GM20000 (cell line): ENCODE measurements around the gene FAM107B.

Experiments used
- DNase-seq: peaks from one replicate; pipeline ENCODE4 v3.0.0; 2012; ENCODE audit warnings: low spot score
- TF ChIP-seq, protein P1 (sequence below): IDR thresholded peaks from 2 replicates; pipeline ENCODE4 v1.5.1; 2012; ENCODE audit warnings: mild to moderate bottlenecking, control low read depth; ENCODE audit errors: extremely low read depth, missing control alignments

Gene FAM107B

GRCh38 chr10:14605231-14605925, 169.3 kb downstream of the FAM107B start:
- TF ChIP-seq, protein P1, sequence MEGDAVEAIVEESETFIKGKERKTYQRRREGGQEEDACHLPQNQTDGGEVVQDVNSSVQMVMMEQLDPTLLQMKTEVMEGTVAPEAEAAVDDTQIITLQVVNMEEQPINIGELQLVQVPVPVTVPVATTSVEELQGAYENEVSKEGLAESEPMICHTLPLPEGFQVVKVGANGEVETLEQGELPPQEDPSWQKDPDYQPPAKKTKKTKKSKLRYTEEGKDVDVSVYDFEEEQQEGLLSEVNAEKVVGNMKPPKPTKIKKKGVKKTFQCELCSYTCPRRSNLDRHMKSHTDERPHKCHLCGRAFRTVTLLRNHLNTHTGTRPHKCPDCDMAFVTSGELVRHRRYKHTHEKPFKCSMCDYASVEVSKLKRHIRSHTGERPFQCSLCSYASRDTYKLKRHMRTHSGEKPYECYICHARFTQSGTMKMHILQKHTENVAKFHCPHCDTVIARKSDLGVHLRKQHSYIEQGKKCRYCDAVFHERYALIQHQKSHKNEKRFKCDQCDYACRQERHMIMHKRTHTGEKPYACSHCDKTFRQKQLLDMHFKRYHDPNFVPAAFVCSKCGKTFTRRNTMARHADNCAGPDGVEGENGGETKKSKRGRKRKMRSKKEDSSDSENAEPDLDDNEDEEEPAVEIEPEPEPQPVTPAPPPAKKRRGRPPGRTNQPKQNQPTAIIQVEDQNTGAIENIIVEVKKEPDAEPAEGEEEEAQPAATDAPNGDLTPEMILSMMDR = no peak
- peak; percentile 73 for DNase-seq

GRCh38 chr10:14604181-14605142, 170.2 kb downstream of the FAM107B start:
- peak; percentile 91 for DNase-seq
- TF ChIP-seq, protein P1 = no peak

DNA sequence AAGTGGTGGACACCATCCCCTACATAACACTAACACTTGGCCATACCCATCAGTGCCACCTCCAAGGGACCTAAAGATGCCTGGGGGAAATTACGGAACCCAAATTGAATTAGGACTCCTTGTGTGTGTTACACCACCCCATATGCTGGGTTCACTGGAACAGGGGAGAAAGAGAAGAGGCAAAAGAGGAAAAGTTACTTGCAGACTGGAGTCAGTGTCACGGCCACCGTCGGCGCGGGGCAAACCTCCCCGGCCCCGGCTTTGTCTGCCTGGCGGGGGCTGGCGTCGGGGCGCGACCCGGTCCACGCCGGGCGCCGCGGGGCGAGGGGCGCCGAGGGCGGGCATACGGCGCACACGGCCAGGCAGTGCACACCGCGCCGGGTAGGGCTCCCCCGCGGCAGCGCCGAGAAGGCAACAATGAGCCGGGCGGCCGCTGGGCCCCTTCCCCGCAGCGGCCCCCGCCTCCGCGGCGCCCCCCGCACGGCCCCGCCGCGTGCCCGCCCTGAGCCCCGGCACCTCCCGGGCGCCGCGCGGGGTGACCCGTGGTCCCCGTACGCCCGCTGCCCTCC, 171.1 kb downstream of the FAM107B start:
- TF ChIP-seq, protein P1 = no peak
- no peak for DNase-seq

- TF ChIP-seq, protein P1 = no peak
- DNase-seq = no peak
Measured at GRCh38 chr10:14602807-14603533, 171.7 kb downstream of the FAM107B start.

DNA sequence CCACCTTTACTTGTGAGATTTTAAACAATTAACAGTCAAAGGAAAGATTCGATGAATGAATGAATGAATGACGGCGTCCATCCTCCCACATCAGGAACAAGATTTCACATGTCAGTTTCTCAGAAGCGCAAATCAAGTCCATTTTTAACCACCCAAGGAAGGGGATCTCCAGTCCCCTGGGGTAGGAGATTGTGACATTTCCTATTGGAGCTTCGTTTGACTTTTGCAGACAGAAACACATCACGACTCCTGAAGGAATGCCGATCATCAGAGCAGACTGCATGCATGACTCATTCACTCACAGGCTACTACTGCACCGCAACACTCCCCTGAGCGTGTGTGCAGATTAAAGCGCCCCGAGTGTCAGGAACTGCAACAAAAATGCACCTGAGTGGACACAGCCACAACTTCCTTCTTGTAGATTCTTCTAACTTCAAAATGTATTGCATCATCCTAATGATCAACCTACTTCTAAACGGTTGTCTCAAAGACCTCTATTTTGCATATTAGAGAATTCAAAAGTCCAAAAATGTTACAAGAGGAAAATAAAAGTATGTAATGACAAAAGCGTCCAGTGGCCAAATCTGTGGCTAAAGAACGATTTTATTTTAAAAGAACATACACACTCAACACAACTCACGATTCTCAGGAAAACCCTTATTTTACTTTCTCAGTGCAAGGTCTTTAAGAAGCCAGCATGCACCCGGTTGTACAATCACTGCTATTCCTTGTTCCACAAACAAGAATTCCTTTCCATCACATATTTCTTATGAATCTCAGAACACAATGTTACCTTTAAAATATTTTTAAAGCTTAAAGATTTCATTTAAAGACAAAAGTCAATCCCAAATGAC, 172.6 kb downstream of the FAM107B start:
- TF ChIP-seq, protein P1 = no peak
- DNase-seq = peak; percentile 71

DNA sequence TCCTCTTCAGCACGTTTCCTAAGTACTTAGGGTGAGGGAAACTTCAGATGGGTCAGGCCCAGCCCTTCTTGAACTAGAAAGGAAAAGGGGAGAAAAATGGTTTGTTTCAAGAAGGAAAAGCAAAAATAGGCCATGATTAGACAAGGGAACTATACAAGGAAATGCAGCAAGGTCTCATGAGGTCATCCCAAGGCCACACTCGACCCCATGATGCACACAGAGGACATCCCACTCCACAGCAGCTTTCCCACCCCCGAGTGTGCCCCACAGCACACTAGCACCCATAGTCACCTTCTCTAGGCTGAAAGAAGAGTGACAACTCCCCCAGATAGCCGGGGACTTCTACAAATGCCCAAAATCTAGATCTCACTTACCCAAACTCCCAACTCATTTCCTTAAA, 173.4 kb downstream of the FAM107B start:
- TF ChIP-seq, protein P1 = no peak
- no peak for DNase-seq
